GM12801 (cell line): ENCODE data around the gene COMP.

Experiments used
- CTCF ChIP-seq: IDR thresholded peaks from one replicate; pipeline ENCODE4 v1.5.1; 2011; ENCODE audit warnings: control low read depth; ENCODE audit not compliant: insufficient read length; ENCODE audit errors: extremely low read depth

The COMP gene

DNA sequence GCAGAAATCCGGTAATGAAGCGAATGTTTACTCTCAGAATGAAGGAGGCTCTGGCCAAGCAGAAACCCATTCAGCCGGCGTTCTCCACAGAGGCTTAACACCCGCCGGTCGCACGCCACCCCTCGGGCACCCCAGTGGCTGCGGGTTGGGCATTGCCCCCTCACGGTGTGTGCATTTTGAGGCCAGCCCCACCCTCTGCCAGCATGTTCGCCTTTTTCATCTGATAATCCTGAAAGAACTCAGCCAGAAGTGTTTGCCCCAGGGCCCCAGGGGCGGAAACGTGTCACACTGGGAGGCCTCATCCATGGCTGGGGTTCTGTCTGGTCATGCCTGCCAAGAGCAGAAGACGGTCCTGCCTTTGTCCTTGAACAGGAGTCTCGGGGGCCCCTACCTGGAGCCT, 34.2 kb downstream of the COMP start:
- no peak for TF ChIP-seq CTCF

- no peak for TF ChIP-seq CTCF
Observed at GRCh38 chr19:18754501-18754900, 36.6 kb downstream of the COMP start.

DNA sequence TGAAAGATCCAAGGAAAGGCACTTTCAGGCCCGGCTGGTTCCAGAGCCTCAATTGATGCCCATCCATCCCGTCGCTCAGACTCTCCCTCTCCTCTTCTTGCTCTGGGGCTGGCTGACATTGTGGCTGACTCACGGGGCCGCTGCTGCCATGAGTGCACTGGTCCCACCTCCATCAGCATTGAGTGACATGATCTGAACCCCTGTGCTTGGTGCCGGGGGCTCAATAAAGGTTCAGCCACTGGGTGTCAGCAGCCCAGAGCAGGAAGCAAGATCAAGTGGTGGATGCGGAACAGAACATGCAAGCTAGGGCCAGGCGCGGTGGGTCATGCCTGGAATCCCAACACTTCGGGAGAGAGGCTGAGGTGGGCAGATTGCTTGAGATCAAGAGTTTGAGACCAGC, 39.5 kb downstream of the COMP start:
- TF ChIP-seq CTCF = no peak

- TF ChIP-seq CTCF = no peak
Observed at GRCh38 chr19:18750295-18750970, 40.7 kb downstream of the COMP start.

DNA sequence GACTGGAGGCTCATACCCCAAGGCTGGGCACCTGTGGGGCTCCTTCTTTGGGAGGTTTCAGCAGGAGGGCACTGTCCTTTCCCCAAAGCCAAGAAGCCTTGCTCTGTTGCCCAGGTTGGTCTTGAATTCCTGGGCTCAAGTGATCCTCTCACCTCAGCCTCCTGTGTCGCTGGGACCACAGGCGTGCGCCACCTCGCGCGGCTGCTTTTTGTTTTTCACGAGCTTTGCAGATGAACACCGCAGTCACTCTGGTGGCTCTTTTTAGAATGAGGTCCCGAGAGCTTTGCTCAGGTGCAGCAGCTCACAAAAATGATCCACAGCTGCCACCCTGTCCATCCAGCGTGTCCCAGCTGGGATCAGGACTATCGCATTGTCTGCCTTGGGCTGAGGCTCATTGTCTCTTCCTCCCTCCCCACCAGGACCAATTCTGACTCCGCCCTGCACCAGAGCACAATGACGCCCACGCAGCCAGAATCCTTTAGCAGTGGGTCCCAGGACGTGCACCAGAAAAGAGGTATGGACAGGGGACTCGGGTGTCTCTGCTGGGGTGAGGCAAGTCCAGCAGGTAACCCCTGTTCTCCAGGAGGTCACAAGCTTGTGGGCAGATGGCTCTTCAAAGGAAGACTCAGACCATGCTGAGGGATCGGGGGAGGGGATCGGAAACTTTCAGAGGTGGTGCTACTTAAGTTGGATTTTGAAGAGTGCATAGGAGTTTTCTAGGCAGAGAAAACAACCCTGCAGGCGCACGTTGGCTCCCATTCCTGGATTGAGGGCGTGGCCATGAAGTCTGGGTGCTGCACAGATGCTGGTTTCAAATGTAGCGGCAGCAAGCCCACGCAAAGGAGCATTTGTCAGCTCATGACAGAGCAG, 41.5 kb downstream of the COMP start:
- TF ChIP-seq CTCF = no peak

DNA sequence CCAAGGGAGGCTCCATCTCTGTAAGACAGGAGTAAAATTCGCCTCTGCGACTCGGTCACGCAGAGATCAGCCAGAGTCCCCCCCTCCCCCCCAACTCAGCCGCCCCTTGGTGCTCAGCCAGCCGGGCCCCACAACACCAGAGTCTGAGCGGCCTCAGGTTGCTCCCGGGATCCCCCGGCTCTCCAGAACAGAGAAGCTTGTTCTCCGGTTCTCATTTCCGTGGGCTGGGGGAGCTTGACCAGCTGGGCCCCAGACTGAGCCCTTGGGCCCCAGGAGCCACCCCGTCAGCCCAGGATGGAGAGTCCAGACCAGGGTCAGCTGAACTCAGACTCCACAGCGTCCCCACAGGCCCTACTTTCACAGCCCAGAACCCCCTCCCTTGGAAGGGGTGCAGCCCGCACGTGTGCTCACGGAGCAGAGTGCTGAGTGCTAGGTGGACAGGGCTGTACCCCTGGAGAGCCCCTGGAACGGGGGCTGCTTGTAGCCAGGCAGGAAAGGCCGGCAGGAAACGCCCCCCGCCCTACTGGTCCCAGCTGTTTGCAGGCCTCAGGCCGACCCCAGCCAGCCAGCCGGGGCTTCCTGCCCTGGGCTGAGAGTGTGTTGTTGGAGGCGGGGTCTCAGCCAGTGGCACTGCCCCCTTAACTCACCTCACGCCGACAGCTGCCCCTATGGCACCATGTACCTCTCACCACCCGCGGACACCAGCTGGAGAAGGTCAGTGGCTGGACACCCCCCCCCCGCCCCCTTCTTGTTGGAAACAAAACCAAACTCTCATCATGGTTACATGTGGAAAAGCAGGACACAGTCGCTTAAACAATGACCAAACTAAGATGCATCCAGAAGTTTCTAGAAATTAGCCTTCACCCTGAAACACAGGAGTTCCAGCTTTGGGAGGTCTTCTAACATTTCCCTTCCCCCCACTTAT, 44.4 kb downstream of the COMP start:
- no peak for TF ChIP-seq CTCF

DNA sequence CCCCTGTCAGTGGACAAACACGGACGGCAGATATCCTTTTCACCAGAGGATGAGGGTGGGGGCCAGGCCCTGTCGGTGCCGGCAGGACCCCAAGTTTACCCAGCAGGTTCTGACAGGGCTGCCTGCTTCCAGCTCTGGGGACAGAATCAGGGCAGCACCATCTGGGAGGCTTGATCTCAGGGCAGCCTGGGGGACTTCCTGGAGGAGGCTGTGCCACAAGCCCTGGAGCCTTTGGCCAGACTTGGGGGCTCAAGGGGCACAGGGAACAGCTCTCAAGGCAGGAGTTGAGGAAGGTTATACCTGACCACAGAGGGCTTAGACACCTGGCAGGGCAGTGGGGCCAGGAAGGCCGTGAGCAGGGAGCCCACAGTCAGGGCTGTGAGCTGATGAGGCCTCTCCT, 45.2 kb downstream of the COMP start:
- TF ChIP-seq CTCF = no peak
